ENCODE measurements around the gene TMEM119.

TMEM119 gene

DNA sequence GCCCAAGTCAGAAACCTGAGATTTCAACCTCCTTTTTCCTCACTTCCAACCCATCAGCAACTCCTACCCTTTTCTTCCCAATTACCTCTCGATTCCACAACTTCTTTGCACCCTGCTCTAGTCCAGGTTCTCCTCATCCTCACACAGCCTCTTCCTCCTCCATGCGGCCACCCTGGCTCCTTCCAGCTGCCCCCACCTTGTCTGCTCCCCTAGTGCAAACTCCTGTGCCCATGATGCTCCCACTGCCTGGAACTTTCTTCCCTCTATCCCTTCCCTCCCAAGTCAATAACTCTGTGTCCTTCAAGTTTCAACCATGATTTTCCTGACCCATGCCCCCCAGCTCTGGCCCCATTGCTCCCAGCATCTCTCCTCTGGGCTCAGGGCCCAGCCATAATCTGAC, 18.5 kb upstream of the TMEM119 start:
- DNase-seq (ENCODE audit: low spot score) = no peak

DNA sequence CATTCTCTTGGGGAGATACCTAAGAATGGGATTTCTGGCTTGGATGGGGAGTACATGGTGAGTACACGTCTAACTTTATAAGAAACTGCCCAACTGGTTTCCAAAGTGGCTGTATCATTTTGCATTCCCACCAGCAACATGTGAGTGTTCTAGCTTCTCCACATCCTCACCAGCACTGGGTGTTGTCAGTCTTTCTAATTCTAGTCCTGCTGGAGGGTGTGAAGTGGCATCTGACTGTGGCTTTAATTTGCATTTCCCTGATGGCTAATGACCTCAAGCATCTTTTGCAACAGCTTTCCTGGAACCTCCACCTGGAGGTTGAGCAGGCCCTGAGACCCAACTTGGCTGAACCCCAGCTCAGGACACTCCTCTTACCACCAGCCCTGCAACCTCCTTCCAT, 18.0 kb upstream of the TMEM119 start:
- no peak for DNase-seq (ENCODE audit: low spot score)

DNA sequence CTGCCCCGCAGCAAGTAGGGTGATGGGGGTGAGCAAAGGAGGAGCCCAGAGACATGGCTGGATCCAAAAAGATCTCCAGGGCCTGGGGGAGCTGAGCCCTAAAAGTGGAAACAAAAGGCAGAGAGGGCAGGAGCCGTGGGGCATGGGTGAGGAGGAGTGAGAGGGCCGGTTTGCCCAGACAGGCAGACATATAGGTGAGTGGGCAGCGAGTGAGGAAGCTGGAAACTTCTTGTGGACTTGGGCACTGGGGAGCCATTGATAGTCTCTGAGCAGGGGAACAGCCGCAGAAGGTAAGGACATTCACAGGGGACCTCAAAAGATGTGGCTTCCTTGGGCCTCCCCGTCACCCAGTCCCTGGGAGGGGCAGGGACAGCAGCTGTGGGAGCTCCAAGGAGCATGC, 16.8 kb upstream of the TMEM119 start:
- no peak for DNase-seq (ENCODE audit: low spot score)

DNA sequence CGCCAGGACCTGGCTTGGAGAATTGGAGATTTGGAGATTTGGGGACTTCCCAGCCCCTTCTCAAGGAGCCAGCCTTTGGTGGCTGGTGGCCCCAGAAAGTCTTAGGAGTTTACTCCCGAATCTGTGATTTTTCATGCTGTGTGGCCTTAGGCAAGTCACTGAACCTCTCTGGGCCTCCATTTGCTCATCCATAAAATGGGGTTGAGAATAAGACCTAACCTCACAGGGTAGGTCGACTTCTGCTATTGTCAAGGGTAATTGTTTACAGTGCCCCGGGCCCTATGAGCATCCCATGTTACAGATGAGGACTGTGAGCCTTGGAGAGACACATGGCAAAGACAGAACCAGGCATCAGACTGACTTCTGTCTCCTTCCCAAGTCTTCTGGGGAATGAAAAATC, 16.2 kb upstream of the TMEM119 start:
- DNase-seq (ENCODE audit: low spot score) = no peak

DNA sequence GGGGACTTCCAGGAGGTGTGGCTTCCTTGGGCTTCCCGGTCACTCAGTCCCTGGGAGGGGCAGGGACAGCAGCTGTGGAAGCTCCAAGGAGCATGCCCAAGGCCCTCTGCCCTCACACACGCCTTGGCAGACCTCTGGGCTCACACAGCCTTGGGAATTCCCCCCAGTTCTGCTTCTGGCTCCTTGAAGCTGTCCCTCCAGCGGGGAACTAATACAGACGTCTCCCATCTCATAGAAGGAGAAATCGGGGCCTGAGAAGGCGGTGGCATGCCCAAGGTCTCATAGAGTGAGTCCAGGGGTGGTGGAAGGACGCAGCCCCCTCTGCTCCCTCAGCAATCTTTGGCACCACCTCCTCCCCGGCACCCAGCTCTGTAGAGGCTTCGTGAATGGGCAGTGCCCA, 15.7 kb upstream of the TMEM119 start:
- no peak for DNase-seq (ENCODE audit: low spot score)

DNA sequence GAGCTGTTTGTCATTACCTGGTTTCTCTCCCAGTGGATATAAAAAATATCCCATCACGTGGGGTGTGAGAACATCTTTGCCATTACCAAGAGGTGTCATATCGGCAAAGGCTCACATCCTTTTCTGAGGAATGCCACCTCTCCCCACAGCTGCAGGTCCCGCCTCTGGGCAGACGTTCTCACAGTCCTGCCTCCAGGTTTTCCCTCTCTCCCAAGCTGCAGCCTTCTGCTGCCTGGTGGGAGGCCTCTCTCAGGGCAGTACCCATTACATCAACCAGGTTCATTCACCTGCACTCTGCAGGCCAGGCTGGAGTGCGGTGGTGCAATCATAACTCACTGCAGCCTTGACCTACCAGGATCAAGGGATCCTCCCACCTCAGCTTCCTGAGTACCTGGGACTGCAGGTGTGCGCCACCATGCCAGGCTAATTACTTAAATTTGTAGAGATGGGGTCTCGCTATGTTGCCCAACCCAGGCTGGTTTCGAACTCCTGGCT, 15.0 kb upstream of the TMEM119 start:
- no peak for DNase-seq (ENCODE audit: low spot score)

DNA sequence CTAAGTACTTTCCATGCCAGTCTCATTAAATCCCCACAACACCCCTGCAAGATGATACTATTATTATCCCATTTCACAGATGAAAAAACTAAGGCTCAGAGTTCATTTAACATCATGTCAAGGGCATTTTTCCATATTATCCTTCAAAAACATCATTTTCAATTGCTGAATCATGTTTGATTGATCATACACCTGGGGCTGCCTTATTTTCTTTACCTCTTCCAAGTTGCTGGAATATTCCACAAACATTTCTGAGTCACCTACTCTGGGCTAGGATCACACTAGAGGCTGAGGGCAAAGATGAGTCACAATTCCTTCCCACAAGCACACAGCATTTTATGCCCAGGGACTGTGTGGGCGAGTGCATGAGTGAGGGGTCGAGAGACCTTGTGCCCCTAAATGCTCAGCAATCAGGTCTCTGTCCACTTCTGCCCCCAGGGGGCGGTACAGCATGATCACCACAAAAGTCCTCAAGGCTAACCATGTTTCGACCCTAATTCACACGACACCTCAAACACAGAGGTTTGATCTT, 14.1 kb upstream of the TMEM119 start:
- no peak for DNase-seq (ENCODE audit: low spot score)

DNA sequence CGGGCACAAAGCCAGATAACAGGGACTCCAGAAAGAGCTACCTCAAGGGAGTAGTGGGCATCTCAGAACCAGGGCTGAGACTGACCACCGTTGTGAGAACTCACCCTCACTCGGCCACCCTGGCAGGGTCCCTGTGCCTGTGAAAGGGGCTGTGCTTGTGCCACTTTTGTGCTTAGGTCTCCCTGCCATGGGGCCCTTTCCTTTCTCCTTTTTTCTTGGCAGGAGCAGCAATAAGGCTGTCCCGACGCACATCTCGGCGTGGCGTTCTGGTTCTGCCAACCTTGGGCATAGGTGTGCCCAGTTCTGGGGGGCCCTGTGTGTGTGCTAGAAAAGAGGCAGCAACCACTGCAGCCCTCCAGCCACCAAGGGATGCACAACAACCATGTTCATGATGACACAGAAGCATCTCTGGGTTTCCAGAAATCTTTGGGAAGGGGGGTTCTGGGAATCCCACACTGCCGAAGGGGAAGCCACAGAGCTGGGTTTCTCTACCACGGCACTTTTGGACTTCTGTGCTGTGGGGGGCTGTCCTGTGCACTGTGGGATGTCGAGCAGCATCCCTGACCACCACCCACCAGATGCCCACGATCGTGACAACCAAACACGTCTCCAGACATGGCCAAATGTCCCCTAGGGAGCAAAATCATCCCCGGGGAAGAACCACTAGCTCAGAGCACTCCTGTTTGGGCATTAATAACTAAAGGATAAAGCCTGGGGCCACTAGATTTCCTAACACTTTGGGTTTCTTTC, 13.1 kb upstream of the TMEM119 start:
- no peak for DNase-seq (ENCODE audit: low spot score)

DNA sequence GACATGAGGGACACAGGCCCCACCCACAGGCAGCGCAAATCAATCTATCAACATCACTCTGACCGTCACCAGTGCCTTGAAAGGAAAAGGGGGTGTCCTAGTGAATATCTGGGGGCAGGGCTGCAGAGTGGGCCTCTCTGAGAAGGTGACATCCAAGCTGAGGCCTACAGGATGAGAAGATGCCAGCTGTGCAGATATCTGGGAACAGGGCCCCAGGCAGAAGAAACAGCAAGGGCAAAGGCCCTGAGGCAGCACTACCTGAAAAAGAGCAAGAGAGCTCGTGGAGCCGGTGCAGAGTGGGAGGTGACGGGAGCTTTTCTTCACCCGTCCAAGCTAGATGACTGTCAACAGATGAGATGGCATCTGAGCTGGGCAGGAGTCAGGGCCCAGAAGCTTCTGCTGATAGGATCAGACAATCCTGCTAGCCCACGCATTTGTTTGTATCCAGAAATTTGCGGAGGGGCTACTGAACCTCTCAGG, 12.5 kb upstream of the TMEM119 start:
- no peak for DNase-seq (ENCODE audit: low spot score)

DNA sequence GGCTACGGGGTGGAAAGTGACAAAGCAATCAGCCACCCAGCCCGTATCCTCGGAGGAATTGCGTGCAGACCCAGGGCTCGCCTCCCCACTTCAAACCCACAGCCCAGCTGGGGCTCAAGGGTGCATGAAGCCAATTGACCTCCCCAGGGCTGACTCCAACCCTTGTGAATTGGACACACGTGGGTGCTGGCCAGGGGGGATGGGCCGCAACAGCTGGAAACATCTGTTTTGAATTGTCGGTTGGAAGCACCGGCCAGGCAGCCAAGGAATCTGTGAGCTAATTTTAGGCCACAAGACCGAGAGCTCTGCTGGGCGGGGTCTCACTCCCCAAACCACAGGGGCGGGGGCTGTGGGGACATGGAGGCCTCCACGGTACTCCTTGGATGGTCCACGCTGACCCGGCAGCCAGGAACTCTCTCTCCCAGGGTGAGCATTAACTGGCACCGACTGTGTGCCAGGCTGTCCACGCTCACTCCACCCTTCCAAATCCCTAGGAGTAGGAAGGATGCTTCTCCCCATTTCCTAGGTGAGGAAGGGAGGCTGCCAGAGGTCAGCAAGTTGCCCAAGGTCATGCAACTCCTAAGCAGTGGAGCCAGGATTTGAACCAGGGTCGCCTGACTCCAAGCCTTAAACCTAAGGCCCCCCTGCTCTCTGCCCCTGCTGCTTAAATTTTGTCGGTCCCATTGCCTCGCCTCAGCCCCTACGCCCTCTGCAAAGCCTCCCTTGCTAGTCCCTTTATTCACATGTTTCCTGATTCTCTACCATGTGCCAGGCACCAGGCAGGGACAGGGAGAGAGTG, 11.9 kb upstream of the TMEM119 start:
- DNase-seq (ENCODE audit: low spot score) = peak; percentile 90

DNA sequence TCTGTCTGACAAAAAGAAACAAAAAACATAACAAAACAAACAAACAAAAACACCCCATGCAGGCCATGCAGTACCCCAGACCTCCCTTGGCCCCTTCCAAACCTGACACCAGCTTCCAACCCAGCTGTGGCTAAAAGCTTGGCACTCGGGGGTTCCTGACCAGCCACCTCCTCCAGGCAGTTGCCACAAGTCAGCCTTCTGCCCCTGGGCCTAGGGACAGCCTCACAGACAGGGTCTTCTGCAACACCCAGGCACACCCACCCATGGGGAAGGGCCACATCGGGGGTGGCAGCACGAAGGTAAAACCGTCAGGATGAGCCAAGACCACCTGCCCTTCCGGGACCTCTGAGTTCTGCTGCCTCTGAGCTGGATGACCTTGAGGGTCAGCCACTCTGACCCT, 10.7 kb upstream of the TMEM119 start:
- DNase-seq (ENCODE audit: low spot score) = no peak

DNA sequence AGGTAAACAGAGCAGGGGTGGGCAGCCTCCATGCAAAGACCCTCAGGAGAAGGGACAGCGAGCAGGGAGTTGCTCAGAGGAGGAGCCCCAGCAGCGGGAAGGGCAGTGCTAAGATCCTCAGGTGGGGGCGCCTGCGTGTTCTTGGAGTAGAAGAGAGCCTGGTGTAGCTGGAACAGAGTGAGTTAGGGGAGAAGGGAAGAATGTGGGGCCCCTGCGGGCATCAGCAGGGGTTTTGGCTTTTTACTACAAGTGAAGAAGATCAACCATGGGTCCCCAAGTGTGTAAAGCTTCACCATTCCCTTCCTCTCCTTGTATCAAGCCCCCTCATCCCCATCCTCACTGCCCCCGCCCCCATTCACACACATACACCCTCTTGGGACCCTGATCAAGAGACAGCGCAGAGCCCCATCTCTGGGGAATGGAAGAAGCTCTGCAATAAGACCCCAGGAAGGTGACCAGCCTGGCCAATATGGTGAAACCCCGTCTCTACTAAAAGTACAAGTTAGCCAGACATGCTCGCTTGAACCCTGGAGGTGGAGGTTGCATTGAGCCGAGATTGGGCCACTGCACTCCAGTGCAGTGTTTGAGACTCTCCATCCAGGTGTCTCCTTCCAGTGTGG, 10.2 kb upstream of the TMEM119 start:
- no peak for DNase-seq (ENCODE audit: low spot score)

DNA sequence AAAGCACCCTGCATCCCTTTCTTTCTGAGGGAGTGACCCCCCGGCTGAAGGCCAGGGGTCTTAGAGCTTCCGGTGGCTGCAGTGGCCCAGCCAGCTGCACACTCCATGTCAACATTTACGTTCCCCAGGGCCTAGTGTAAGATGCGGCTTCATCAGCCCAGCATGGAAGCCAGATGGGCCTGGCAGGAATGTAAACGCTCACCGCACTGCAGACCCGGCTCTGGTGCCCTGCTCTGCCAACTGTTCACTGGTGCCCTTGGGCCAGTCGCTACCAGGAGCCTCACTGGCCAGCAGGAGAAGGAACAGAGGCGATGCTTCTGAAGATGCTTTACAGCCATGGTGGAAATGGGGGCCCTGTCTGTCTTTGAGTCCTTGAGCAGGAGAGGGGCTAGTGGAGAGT, 8.6 kb upstream of the TMEM119 start:
- no peak for DNase-seq (ENCODE audit: low spot score)

DNA sequence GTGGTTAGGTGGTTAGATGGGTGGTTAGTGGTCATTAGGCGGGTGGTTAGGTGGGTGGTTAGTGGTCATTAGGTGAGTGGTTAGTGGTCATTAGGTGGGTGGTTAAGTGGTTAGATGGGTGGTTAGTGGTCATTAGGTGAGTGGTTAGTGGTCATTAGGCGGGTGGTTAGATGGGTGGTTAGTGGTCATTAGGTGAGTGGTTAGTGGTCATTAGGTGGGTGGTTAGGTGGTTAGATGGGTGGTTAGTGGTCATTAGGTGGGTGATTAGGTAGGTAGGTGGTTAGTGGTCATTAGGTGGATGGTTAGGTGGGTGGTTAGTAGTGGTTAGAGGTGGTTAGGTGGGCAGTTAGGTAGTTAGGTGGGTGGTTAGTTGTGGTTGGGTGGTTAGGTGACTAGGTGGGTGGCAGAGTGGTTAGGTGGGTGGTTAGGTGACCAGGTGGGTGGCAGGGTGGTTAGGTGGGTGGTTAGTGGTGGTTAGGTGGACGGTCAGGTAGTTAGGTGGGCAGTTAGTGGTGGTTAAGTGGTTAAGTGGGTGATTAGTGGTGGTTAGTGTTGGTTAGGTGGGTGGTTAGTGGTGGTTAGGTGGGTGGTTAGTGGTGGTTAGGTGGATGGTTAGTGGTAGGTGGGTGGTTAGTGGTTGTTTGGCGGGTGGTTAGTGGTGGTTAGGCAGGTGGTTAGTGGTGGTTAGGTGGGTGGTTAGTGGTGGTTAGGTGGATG, 8.0 kb upstream of the TMEM119 start:
- no peak for DNase-seq (ENCODE audit: low spot score)

DNA sequence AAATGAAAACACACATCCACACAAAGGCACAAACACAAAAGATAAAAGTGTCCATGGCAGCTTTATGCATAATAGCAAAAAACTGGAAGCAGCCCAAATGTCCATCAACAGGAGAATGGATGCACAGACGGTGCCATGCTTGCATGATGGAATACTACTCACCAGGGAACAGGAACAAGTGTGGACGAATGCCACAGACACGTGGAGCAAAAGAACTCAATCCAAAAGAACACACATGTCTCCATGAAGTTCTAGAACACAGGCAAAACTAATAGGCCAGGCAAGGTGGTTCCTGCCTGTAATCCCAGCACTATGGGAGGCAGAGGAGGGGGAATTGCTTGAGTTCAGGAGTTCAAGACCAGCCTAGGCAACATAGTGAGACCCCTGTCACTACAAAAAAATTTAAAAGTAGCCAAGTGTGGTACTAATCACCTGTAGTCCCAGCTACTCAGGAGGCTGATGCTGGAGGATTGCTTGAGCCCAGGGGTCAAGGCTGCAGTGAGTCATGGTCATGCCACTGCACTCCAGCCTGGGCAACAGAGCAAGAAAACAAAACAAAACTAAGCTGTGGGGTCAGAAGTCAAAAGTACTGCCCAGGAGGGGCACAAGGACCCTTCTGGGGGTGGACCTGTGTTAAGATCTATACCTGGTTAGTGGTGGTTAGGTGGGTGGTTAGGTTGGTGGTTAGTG, 7.3 kb upstream of the TMEM119 start:
- no peak for DNase-seq (ENCODE audit: low spot score)

DNA sequence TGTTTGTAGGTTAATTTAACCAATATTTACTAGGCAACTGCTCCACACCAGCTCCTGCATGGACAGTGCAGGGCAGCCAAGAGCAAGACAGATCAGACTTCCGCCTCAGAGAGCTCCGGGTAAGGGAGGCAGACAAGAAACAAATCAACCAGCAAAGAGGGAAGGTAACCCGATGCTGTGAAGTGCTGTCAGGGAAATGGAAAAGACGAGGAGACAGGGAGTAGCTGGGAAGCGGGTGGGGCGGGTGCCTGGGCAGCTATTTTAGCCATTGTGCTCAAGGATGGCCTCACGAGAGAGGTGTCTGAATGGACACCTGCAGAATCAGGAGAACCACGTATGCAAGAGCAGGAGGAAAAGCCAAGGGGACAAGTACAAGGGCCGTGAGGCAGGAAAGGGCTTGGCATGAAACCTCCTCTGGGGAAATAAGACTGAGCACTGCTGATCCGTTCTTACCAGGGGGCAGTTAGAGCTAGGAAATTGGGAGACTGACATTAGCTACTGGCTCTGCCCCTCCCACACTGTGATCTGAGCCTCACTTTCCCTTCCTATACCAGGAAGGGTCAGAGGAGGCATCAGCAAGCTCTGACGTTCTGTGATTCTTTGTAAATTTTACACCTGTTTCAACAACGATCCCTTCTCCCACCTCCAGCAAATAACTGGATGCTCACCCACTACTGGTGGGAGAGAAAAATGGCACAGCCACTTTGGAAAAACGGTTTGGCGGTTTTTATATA, 6.5 kb upstream of the TMEM119 start:
- no peak for DNase-seq (ENCODE audit: low spot score)

DNA sequence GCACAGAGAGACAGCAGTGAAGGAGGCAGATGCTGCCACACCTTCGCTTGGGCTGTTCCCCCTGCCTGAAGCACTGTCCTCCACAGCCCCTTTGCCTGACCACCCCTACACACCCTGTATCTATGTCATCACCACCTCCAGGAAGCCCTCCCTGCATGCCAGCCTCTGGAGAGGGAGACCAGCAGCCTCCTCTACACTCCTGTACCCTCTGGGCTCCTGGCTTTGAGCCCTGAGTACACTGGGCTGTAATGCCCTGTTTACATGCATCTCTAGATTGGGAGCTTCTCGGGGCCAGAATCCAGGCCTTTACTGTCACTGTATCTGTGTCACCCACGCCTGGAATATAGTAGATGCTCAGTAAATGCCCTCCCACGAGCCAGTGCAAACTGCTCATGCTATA, 5.9 kb upstream of the TMEM119 start:
- no peak for DNase-seq (ENCODE audit: low spot score)

DNA sequence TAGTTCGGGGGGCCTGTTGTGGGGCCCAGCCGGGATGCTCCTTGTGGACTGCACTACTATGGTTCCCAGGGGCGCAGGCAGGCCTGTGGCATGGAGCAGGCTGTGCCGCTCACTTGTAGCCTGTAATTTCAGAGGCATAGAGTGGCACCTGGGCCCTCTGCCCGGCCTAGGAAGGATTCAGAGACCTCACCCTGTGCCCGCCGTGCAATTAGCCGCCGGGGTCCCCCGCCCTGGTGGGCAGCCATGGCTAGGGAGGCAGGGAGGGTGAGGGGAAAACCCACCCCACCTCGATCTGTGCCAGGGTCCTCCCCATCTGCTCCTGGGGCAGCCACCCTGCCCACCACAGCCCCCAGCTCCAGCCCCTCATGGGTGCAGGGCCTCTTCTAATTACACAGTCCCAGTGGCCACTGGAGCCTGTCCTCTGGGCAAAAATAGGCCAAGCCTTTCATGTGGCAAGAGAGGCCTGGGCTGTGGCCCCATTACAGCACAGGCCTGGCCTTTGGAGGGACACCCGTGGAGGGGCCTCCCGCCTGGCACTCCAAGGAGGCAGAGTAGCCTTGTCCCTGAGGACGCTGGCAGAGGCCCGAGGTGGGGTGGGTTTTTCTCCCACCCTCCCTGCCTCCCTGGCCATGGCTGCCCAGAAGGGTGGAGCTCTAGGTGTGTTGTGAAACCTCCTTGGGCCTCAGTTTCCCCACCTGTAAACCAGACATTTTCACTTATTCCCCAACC, 5.3 kb upstream of the TMEM119 start:
- no peak for DNase-seq (ENCODE audit: low spot score)

DNA sequence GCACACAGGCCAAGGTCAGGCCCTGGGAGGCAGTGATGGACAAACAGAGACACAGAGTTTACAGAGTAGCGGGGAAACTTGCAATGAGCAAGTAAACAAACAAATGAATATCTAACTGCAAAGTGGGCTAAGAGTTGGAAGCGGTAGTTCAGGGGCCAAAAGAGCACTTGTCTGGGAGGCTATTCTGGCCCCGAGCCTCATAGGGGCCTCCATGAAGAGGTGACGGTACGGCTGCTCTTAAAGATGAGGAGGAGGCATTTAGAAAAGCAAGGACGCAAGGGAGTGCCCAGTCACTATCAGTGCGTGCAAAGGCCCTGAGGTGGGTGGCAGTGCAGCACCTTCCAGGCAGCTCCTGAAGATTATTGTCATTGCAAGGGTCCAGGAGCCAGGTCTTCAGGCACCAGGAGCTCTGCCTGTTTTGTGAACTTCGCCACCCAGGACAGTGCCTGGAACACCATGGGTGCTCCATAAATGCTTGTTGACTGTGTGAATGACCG, 4.4 kb upstream of the TMEM119 start:
- DNase-seq (ENCODE audit: low spot score) = no peak

DNA sequence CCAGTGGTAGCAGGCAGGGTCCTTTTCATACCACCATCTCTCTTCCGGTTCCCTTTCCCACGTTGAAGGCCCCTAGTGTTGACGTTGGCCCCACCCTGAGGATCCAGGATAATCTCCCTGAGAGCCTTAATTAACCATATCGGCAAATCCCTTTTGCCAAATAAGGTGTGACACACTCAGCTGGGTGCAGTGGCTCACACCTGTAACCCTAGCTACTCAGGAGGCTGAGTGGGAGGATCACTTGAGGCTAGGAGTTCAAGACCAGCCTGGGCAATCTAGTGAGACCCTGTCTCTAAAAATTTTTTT, 2.8 kb upstream of the TMEM119 start:
- no peak for DNase-seq (ENCODE audit: low spot score)
